ENCODE results near the gene TBX1. TPM values are rescaled to one million over a fixed set of nuclear protein-coding genes. Genes with fewer than 3 reads are reported as not detected.

Gene TBX1
- total RNA-seq, 1 donor: not detected

- no peak for TF ChIP-seq CTCF (IDR thresholded peaks at IDR 0.05; ENCODE audit: extremely low read depth, low read depth, low read length)
- Histone ChIP-seq H3K27me3 (ENCODE audit: insufficient read depth, low read length) (no peaks in the 10 kb centered on the region), H3K4me3 (ENCODE audit: insufficient read depth, low read length) (no peak overlapping the region), H3K4me2 (ENCODE audit: insufficient read depth, low read length) (no peak overlapping the region), H2AFZ (ENCODE audit: low read length) (no peak overlapping the region), H4K20me1 (ENCODE audit: insufficient read depth, low read length) (peaks cover 4% of the 10 kb centered on the region), H3K27ac (ENCODE audit: low read depth, low read length) (no peak overlapping the region), H3K9me3 (ENCODE audit: low read depth, low read length) (no peaks in the 10 kb centered on the region), H3K4me1 (ENCODE audit: insufficient read depth, low read length) (peaks cover 8% of the 10 kb centered on the region), H3K36me3 (ENCODE audit: insufficient read depth, low read length) (no peaks in the 10 kb centered on the region), H3K79me2 (ENCODE audit: insufficient read depth, low read length) (no peaks in the 10 kb centered on the region)
- DNase-seq (ENCODE audit: insufficient read length, low spot score, missing footprints): peak; percentile 41
Measured at GRCh38 chr22:19812910-19813309, 52.3 kb downstream of the TBX1 start.

DNA sequence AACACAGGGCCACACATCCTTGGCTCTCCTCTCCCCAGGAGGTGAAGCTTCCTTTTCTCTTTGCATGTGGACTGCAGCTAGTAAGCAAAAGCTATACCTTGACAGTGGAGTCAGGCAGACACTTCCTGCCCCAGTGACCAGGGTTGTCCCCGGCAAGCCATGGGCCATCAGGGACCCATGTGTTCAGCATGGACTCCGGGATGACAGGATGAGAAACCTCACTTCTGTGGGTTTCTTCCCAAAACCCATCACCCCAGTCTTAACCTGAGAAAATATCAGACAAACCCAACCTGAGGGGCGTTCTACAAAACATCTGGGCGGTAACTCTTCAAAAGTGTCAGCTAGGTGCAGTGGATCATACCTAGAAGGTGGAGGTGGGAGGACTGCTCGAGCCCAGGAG lies 53.9 kb downstream of the TBX1 start:
- Histone ChIP-seq H3K27me3 (ENCODE audit: insufficient read depth, low read length) (no peaks in the 10 kb centered on the region), H3K9me3 (ENCODE audit: low read depth, low read length) (no peaks in the 10 kb centered on the region), H4K20me1 (ENCODE audit: insufficient read depth, low read length) (peaks cover 4% of the 10 kb centered on the region), H3K79me2 (ENCODE audit: insufficient read depth, low read length) (no peaks in the 10 kb centered on the region), H3K27ac (ENCODE audit: low read depth, low read length) (no peak overlapping the region), H3K4me1 (ENCODE audit: insufficient read depth, low read length) (peaks cover 8% of the 10 kb centered on the region), H3K36me3 (ENCODE audit: insufficient read depth, low read length) (no peaks in the 10 kb centered on the region), H3K4me3 (ENCODE audit: insufficient read depth, low read length) (no peak overlapping the region), H3K4me2 (ENCODE audit: insufficient read depth, low read length) (no peak overlapping the region), H2AFZ (ENCODE audit: low read length) (no peak overlapping the region)
- peak; percentile 11 for DNase-seq (ENCODE audit: insufficient read length, low spot score, missing footprints)
- TF ChIP-seq CTCF (IDR thresholded peaks at IDR 0.05; ENCODE audit: extremely low read depth, low read depth, low read length): no peak

- Histone ChIP-seq H3K9me3 (ENCODE audit: low read depth, low read length) (no peaks in the 10 kb centered on the region), H3K27me3 (ENCODE audit: insufficient read depth, low read length) (no peaks in the 10 kb centered on the region), H3K79me2 (ENCODE audit: insufficient read depth, low read length) (no peaks in the 10 kb centered on the region), H3K4me2 (ENCODE audit: insufficient read depth, low read length) (no peak overlapping the region), H3K27ac (ENCODE audit: low read depth, low read length) (no peak overlapping the region), H3K4me1 (ENCODE audit: insufficient read depth, low read length) (peaks cover 8% of the 10 kb centered on the region), H3K36me3 (ENCODE audit: insufficient read depth, low read length) (no peaks in the 10 kb centered on the region), H2AFZ (ENCODE audit: low read length) (no peak overlapping the region), H4K20me1 (ENCODE audit: insufficient read depth, low read length) (peaks cover 4% of the 10 kb centered on the region), H3K4me3 (ENCODE audit: insufficient read depth, low read length) (no peak overlapping the region)
- DNase-seq (ENCODE audit: insufficient read length, low spot score, missing footprints): peak; percentile 38
- TF ChIP-seq CTCF (IDR thresholded peaks at IDR 0.05; ENCODE audit: extremely low read depth, low read depth, low read length): no peak
Measured at GRCh38 chr22:19815093-19815822, 54.7 kb downstream of the TBX1 start.

GRCh38 chr22:19815823-19816290 lies 55.3 kb downstream of the TBX1 start:
- no peak for TF ChIP-seq CTCF (IDR thresholded peaks at IDR 0.05; ENCODE audit: extremely low read depth, low read depth, low read length)
- H3K4me3 ChIP-seq (ENCODE audit: insufficient read depth, low read length): no peak overlapping the region
- H3K79me2 ChIP-seq (ENCODE audit: insufficient read depth, low read length): no peaks in the 10 kb centered on the region
- H3K4me2 ChIP-seq (ENCODE audit: insufficient read depth, low read length): no peak overlapping the region
- no peak overlapping the region for H2AFZ ChIP-seq (ENCODE audit: low read length)
- H3K4me1 ChIP-seq (ENCODE audit: insufficient read depth, low read length): peaks cover 5% of the 10 kb centered on the region
- no peak overlapping the region for H3K27ac ChIP-seq (ENCODE audit: low read depth, low read length)
- H4K20me1 ChIP-seq (ENCODE audit: insufficient read depth, low read length): no peaks in the 10 kb centered on the region
- no peaks in the 10 kb centered on the region for H3K36me3 ChIP-seq (ENCODE audit: insufficient read depth, low read length)
- DNase-seq (ENCODE audit: insufficient read length, low spot score, missing footprints): peak; percentile 63
- no peaks in the 10 kb centered on the region for H3K27me3 ChIP-seq (ENCODE audit: insufficient read depth, low read length)
- H3K9me3 ChIP-seq (ENCODE audit: low read depth, low read length): no peaks in the 10 kb centered on the region
